ENCODE measurements around the gene SMPD2. TPM values are rescaled to one million over a fixed set of nuclear protein-coding genes. Genes with fewer than 3 reads are reported as not detected.

Gene SMPD2, protein sequence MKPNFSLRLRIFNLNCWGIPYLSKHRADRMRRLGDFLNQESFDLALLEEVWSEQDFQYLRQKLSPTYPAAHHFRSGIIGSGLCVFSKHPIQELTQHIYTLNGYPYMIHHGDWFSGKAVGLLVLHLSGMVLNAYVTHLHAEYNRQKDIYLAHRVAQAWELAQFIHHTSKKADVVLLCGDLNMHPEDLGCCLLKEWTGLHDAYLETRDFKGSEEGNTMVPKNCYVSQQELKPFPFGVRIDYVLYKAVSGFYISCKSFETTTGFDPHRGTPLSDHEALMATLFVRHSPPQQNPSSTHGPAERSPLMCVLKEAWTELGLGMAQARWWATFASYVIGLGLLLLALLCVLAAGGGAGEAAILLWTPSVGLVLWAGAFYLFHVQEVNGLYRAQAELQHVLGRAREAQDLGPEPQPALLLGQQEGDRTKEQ
- 10 to 100 TPM in 2 of 4 donors, 1 to 10 TPM in 2; 2.8 to 16.3 (median 8.5) TPM for total RNA-seq

DNA sequence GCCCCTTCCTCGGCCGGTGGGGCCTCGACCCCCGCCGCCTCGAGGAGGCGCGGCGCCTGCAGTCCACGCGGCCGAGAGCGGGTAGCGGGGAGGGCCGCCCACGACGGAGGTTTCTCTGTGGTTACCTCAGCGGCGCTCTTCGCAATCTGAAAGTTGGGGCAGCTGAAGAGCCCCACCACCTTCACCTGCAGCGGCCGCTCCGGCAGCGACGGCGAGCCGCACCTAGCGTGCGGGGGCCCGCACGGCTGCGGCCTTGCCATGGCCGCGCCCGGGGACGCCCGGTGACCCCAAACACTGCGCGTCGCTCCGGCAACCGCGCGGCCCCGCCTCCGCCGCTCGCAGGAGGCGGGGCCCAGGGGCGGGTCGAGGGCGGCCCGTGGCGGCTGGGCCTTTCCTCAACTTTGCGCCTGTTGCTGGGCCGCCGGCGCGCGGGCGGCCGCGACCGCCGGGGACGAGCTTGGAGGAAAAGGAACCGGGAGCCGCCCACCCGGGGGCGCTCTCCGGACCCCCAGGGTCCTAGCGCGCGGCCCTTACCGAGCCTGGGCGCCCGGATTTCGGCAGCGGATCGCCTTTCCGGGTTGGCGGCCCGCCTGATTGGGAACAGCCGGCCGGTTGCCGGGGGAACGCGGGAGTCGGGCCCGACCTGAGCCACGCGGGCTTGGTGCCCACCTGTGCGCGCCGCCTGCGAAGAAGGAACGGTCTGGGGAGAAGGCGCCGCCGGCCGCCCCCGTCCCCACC, at the start of gene SMPD2, which contains the start of gene PPIL6:
TSS of gene SMPD2 (plus strand) at position 394 of the 738 bp plus-strand sequence. CDS start 398 bp downstream, outside the sequence.
TSS of gene PPIL6 (minus strand) at position 298 of the 738 bp plus-strand sequence. CDS start at position 260, 38 bp downstream.
- H3K36me3 ChIP-seq = no peaks in the 10 kb centered on the region
- peak; percentile 87 to 94 for DNase-seq
- H3K4me3 ChIP-seq = peak within 1 kb of the TSS; percentile 68 to 90
- no peaks in the 10 kb centered on the region for H3K27me3 ChIP-seq
- H3K27ac ChIP-seq = peak within 1 kb of the TSS; percentile 78 to 91
- intact Hi-C loops (cut with DNase I; ENCODE audit: low total_unique reads) = no loop called here
- TF ChIP-seq, protein P1, sequence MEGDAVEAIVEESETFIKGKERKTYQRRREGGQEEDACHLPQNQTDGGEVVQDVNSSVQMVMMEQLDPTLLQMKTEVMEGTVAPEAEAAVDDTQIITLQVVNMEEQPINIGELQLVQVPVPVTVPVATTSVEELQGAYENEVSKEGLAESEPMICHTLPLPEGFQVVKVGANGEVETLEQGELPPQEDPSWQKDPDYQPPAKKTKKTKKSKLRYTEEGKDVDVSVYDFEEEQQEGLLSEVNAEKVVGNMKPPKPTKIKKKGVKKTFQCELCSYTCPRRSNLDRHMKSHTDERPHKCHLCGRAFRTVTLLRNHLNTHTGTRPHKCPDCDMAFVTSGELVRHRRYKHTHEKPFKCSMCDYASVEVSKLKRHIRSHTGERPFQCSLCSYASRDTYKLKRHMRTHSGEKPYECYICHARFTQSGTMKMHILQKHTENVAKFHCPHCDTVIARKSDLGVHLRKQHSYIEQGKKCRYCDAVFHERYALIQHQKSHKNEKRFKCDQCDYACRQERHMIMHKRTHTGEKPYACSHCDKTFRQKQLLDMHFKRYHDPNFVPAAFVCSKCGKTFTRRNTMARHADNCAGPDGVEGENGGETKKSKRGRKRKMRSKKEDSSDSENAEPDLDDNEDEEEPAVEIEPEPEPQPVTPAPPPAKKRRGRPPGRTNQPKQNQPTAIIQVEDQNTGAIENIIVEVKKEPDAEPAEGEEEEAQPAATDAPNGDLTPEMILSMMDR (IDR thresholded peaks at IDR 0.05) = peak; percentile 8 to 52 (median 38)
- peak; percentile 32 to 72 for TF ChIP-seq POLR2A (IDR thresholded peaks at IDR 0.05)
- H3K9me3 ChIP-seq = no peaks in the 10 kb centered on the region
- no peaks in the 10 kb centered on the region for H3K4me1 ChIP-seq

DNA sequence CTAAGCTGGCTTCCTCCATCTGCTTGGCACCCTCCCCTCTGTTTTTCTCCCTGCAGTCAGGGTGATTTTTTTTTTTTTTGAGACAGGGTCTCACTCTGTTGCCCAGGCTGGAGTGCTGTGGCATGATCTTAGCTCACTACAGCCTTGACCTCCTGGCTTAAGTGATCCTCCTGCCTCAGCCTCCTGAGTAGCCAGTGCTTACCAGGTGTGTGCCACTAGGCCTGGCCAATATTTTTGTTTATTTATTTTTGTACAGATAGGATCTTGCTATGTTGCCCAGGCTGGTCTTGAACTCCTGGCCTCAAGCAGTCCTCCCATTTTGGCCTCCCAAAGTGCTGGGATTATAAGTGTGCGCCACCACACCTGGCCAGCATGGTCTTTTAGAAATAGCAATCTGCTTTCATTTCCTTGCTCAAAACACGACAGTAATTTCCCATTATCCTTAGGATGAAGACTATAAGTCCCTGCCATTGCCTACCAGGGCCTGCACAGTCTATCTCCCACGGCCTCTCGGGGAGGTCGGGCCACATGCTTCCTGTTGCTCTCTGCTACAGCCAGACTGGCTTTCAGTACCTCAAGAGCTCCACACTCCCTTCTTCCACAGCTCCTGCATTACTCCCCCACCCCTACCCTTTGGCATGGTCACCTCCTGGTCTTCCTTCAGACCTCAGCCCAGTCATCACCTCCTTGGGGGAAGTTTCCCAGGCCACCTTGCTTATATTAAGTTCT, 47.2 kb upstream of the SMPD2 start:
- no peak for DNase-seq
- intact Hi-C loops (cut with DNase I; ENCODE audit: low total_unique reads) = loop anchor here (10.0 kb wide), 1 partner anchor 209 kb away; no protein-coding TSS in a partner anchor
- TF ChIP-seq, protein P1 (IDR thresholded peaks at IDR 0.05) = no peak
- no peak for TF ChIP-seq POLR2A (IDR thresholded peaks at IDR 0.05)
- H3K4me1 ChIP-seq = no peaks in the 10 kb centered on the region
- no peak overlapping the region for H3K27ac ChIP-seq
- no peaks in the 10 kb centered on the region for H3K27me3 ChIP-seq
- H3K4me3 ChIP-seq = no peak overlapping the region
- no peaks in the 10 kb centered on the region for H3K36me3 ChIP-seq
- H3K9me3 ChIP-seq = no peaks in the 10 kb centered on the region

DNA sequence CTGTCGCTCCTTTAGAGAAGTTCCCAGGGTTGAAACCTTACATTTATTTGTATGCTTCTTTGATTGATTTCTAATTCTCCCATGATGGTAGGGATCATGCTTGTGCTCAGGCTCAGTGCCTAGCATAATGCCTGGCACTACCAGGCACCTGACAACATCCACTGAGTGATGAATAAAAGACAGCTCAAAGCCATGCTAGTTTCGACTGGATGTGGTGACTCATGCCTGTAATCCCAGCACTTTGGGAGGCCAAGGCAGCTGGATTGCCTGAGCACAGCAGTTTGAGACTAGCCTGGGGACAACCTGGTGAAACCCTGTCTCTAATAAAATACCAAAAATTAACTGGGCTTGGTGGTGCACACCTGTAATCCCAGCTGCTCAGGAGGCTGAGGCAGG, 46.6 kb upstream of the SMPD2 start:
- TF ChIP-seq, protein P1 (IDR thresholded peaks at IDR 0.05) = no peak
- no peak for TF ChIP-seq POLR2A (IDR thresholded peaks at IDR 0.05)
- H3K9me3 ChIP-seq = no peaks in the 10 kb centered on the region
- DNase-seq = no peak
- H3K36me3 ChIP-seq = no peaks in the 10 kb centered on the region
- no peak overlapping the region for H3K4me3 ChIP-seq
- intact Hi-C loops (cut with DNase I; ENCODE audit: low total_unique reads) = loop anchor here (10.0 kb wide), 1 partner anchor 209 kb away; no protein-coding TSS in a partner anchor
- H3K27me3 ChIP-seq = no peaks in the 10 kb centered on the region
- H3K27ac ChIP-seq = no peak overlapping the region
- no peaks in the 10 kb centered on the region for H3K4me1 ChIP-seq

DNA sequence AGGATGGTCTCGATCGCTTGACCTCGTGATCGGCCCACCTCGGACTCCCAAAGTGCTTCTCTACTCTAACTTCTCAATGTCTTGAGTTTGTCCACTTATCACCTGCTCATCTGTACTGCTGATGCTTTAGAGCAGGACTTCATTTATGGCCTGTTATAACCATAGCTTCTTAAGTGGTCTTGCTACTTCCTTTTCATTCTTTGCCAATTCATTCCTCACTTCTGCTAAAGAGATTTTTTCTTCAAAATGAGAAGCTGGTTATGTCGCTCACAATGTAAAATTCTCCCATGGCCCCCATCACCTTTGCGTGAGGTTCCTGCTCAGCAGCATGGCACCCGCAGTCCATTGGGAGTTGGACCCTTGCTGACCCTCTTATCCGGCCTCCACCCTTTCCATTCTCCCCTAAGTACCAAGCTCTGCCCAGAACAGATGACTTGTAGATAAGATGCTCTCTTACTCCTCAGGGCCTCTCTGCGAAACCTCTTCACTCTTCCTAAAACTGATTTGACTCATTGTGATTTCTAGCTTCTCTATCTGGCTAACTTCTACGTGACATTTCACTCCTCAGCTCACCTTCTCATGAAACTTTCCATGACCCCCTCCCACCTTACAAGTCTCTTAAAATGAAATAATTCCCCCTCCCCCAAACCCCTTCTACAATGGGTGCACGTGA, 44.3 kb upstream of the SMPD2 start:
- Histone ChIP-seq H3K36me3 (no peaks in the 10 kb centered on the region), H3K9me3 (no peaks in the 10 kb centered on the region), H3K27me3 (no peaks in the 10 kb centered on the region), H3K27ac (no peak overlapping the region), H3K4me1 (no peaks in the 10 kb centered on the region), H3K4me3 (no peak overlapping the region)
- no peak for DNase-seq
- intact Hi-C loops (cut with DNase I; ENCODE audit: low total_unique reads) = loop anchor here (10.0 kb wide), 1 partner anchor 211 kb away; no protein-coding TSS in a partner anchor
- TF ChIP-seq, protein P1 (IDR thresholded peaks at IDR 0.05) = no peak
- TF ChIP-seq POLR2A (IDR thresholded peaks at IDR 0.05) = no peak

Data from uterus (tissue), 4 donors.